Measurements from ENCODE around the gene GATB.

DNA sequence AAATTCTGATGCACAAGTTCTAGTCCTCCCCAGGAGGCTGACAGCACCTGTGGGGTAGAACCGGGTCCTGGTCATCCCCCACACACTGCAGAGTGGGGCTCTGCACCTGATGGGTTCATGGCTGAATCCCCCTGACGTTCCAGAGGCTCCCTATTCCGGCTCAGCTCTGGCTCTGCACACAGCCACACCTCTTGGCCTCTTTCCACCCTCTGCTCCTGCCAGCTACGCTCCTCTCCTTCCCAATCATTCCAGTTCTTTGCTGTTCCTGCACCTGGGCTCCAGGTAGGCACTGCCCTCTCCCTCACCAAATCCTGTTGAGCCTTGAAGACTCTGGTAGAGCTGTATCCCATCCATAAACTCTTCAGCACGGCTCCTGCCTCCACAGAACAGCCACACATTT lies 75.5 kb downstream of the GATB start:
- TF ChIP-seq EZH2 (IDR thresholded peaks at IDR 0.05) (no peak), POLR2AphosphoS5 (IDR thresholded peaks at IDR 0.05; ENCODE audit: borderline replicate concordance, low read depth, low read length) (no peak), FOXP2 (optimal IDR thresholded peaks at IDR 0.05; ENCODE audit: control extremely low read depth, extremely low read length, insufficient read depth) (no peak)
